Nucleus accumbens (tissue), 56 donors: ENCODE data around the gene LY6G6D.

ENCODE experiments used
- DNase-seq, 56 donors: peaks; one replicate each; lab custom pipeline; 2025; lab: John Stamatoyannopoulos, UW

The LY6G6D gene

GRCh38 chr6:31760790-31761189, 45.6 kb downstream of the LY6G6D start:
- DNase-seq = no peak

DNA sequence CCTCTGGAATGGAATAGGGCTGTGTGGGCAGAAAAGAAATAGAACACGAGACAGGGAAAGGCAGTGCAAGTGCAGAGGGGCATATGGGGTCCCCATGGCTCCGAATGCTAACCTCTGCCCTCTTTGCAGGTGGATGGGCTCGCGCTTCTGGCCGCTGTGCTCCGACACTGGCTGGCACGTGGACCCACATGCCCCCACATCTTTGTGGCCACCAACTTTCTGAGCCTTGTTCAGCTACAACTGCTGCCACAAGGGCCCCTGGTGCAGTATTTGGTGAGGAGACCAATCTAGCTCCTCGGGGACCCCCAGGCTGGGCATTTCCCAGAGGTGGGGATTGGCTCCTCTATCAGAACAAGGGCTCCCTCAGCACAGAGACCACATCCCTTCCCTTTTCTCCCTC, 46.2 kb downstream of the LY6G6D start:
- no peak for DNase-seq

DNA sequence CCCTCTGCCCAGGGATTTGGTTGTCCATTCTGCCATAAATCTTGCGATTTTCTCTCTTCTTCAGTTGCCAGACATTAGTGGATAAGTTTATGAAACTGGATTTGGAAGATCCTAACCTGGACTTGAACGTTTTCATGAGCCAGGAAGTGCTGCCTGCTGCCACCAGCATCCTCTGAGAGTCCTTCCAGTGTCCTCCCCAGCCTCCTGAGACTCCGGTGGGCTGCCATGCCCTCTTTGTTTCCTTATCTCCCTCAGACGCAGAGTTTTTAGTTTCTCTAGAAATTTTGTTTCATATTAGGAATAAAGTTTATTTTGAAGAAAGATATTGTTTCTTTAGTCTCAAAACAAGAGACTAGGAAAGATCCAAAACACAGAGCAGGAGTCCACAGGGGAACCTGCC, 47.2 kb downstream of the LY6G6D start, which contains the start of gene SAPCD1:
Gene SAPCD1, plus strand, starts transcription at position 301 of the 400 bp plus-strand sequence. CDS start 399 bp downstream, outside the sequence.
- no peak for DNase-seq

DNA sequence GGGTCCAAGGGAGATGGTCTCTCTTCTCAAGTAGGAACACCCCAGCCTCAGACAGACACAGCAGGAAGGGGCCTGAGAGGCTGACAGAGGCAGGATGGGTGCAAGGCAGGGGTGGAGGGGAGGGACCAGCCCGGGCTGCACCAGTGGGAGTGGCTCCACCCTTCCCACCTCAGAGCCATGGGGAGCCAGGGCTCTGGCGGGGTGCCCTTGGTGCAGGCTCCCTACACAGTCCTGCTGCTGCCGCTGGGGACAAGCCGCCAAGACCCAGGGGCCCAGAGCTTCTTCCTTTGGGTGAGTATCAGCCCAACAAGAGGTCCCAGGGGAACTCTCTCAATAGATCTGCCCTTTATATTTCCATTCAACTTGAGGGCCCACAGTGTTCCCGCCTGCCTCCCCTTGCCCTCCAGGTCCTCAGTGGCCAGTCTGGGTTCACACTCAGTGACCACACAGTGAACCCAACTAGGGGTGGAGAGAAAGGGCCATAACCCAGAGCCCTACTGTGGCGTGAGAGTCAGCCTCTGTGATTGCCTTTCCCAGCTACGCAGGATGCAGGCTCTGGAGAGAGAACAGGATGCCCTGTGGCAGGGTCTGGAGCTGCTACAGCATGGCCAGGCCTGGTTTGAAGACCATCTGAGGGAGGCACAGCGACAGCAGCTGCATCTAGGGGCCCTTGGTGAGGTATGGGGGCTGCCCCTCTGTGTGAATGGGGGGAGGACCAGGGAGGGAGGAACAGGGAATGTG, 47.9 kb downstream of the LY6G6D start:
- DNase-seq = no peak

- DNase-seq = peak in 1 of 56 donors; percentile 14
These were observed 48.4 kb downstream of the LY6G6D start for GRCh38 chr6:31763619-31763940.

GRCh38 chr6:31764198-31764597, 49.0 kb downstream of the LY6G6D start:
- no peak for DNase-seq

DNA sequence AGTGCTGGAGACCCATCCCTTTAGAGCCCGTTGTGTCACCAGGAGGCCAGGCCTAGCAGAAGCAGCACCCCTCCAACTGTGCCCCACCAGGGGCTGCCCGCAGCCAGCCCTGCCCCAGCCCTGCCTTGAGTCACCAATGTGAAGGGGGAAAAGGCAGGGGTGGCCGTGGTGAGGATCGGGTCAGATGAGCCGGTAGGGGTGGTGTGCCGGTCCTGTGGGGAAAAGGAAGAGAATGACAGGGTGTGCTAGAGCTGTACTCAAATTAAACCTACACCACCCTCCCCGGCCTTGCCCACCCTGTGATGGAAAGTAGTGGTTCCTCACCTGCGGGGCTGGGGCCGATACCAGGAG, 50.4 kb downstream of the LY6G6D start:
- DNase-seq = no peak

DNA sequence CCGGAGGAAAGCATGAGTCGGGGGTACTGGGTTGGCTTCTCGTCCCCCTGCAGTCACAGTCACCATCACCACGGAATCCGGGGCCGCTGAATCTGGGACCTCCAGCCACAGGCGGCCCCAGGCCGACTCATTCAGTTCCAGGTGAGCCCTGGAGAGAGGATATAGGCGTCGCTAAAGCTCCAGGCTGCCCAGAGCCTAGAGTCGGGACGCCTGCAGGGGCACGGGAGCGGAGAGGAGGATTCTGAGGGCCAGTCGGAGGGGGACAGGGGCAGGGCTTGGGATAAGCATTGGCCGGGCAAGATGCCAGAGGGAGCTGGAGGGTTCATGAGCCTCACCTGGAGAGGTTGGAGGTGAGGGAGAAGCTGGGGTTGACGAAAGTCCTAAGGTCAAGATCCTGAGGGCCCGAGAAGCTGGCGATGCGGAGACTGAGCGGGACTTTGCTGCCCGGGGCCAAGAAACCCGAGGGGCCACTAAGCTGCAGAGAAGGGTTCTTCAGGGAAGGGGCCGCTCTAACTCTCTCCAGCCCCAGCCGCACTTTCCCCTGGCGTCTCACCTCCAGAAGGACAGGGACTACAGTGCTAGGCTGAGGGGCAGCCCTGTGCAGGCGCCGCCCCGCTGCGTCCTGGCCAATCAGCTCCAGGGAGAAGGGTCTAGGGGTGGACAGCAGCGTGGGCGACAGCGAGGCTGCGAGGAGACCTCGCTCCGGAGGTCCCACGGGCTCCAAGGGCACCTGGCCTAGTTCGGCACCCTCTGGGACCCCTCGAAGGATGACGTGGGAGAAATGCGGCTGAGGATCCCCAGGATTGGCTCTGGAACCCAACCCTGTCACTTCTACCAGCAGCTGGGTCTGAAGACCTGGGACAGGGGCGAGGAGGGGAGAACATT, 51.0 kb downstream of the LY6G6D start:
- DNase-seq = no peak

- no peak for DNase-seq
These were observed 52.0 kb downstream of the LY6G6D start for GRCh38 chr6:31767096-31767645.
